Measurements from ENCODE around the gene YIPF2. TPM values are rescaled to one million over a fixed set of nuclear protein-coding genes. Genes with fewer than 3 reads are reported as not detected.
"Not testable (repeated sequence)": the region's sequence is repeated elsewhere in the genome, so short reads cannot be mapped to it uniquely, and the experiment has no call there.

The YIPF2 gene
- total RNA-seq, 6 donors from 2014 or later, result 18.9 to 56.6 (median 49.5) TPM

DNA sequence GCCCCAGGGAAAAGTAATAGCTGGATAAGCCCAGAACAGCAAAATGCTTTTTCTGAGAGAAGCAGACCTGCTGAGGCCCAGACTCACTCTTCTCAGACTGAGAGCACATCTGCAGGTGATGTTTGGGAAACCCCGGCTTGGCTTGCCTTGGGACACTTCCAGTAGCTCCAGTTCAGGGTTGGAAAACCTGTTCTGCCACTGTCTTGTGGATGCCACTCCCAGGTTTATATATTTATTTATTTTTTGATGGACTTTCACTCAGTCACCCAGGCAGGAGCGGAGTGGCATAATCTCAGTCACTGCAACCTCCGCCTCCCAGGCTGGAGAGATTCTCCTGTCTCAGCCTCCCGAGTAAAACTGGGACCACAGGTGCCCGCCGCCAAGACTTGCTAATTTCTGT is 24.4 kb upstream of the YIPF2 start:
- ATAC-seq (ENCODE audit: low FRiP score in 2 of 2), result no peak
- no peak overlapping the region for H3K27ac ChIP-seq
- peak in 1 of 2 donors; percentile 56 for DNase-seq

DNA sequence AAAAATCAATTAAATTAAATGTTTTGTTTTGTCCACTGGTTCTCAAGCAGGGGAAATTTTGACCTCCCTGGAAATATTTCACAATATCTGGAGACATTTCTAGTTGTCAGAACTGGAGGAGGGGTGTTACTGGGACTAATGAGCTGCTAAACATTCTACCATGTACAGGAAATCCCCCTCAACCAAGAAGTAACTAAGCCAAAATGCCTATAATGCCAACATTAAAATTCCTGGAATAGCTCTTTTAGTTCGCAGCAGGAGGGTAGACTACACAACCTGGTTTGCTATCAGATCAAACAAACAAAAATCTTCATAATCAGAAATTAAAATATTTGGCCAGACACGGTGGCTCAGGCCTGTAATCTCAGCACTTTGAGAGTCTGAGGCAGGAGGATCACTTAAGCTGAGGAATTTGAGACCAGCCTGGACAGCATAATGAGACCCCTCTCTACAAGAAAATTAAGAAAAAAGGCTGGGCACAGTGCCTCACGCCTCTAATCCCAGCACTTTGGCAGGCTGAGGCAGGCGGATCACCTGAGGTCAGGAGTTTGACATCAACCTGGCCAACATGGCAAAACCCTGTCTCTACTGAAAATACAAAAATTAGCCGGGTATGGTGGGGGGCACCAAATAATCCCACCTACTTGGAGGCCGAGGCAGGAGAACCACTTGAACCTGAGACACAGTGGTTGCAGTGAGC is 18.7 kb upstream of the YIPF2 start:
- H3K27ac ChIP-seq, result peak overlapping the region; percentile 29 to 68 (median 48)
- peaks cover 2 to 12% (median 8%) of the 10 kb centered on the region in 4 donors for H3K4me1 ChIP-seq
- ATAC-seq (ENCODE audit: low FRiP score in 2 of 2) (no peak), DNase-seq (no peak)
- H3K9me3 ChIP-seq, result no peaks in the 10 kb centered on the region
- no peaks in the 10 kb centered on the region for H3K36me3 ChIP-seq
- 54 to 60% methylated on average over 6 of the region's 6 CpGs for WGBS, 2 donors
- H3K27me3 ChIP-seq, result no peaks in the 10 kb centered on the region
- TF ChIP-seq POLR2AphosphoS5 (IDR thresholded peaks at IDR 0.05) (peak in 1 of 2 donors; percentile 7), POLR2A (IDR thresholded peaks at IDR 0.05) (no peak), EP300 (IDR thresholded peaks at IDR 0.05) (peak in 1 of 4 donors; percentile 7)
- no peak overlapping the region for H3K4me3 ChIP-seq

More for the DNA sequence above, 24.4 kb upstream of the YIPF2 start:
- Histone ChIP-seq H3K9me3 (no peaks in the 10 kb centered on the region), H3K4me1 (peaks cover 0 to 5% (median 0%) of the 10 kb centered on the region in 4 donors), H3K4me3 (no peak overlapping the region), H3K27me3 (no peaks in the 10 kb centered on the region), H3K36me3 (no peaks in the 10 kb centered on the region)
- TF ChIP-seq CTCF (IDR thresholded peaks at IDR 0.05) (no peak), POLR2A (IDR thresholded peaks at IDR 0.05) (no peak)
- 63 to 83% methylated on average over 4 to 6 of the region's 6 CpGs for WGBS, 2 donors

DNA sequence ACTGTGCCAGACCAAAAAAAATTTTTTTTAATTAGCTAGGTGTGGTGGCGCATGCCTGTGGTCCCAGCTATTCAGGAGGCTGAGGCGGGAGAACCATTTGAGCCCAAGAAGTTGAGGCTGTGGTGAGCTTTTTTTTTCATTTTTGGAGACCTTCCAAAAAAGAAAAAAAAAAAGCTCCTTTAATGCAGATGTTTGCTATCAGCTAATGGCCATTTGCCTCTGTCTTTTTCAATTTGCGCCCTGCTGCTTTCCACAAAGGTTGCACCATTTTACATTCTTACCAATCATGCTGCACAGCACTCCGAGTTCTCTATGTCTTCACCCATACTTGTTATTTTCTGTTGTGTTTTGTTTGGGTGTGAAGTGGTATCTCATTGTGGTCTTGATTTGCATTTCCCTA is 16.8 kb upstream of the YIPF2 start:
- ATAC-seq (ENCODE audit: low FRiP score in 2 of 2) (no peak), DNase-seq (no peak)
- no peaks in the 10 kb centered on the region for H3K27me3 ChIP-seq
- H3K4me3 ChIP-seq, result no peak overlapping the region
- no peak overlapping the region for H3K27ac ChIP-seq
- H3K9me3 ChIP-seq, result no peaks in the 10 kb centered on the region
- peaks cover 3 to 19% (median 12%) of the 10 kb centered on the region in 4 donors for H3K4me1 ChIP-seq
- 88 to 91% methylated on average over 4 of the region's 4 CpGs for WGBS, 2 donors
- no peaks in the 10 kb centered on the region for H3K36me3 ChIP-seq
- TF ChIP-seq POLR2AphosphoS5 (IDR thresholded peaks at IDR 0.05) (no peak), EP300 (IDR thresholded peaks at IDR 0.05) (no peak), POLR2A (IDR thresholded peaks at IDR 0.05) (no peak), CTCF (IDR thresholded peaks at IDR 0.05) (no peak)

DNA sequence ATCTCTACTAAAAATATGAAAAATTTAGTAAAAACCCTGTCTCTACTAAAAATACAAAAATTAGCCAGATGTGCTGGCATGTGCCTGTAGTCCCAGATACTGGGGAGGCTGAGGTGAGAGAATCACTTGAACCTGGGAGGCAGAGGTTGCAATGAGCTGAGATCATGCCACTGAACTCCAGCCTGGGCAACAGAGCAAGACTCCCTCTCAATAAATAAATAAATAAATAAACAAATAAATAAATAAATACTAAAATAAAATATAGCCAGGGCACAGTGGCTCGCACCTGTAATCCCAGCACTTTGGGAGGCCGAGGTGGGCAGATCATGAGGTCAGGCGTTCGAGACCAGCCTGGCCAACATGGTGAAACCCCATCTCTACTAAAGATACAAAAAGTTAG is 15.0 kb upstream of the YIPF2 start:
- H3K27me3 ChIP-seq; H3K9me3 ChIP-seq; H3K36me3 ChIP-seq; DNase-seq; H3K27ac ChIP-seq; H3K4me3 ChIP-seq; ATAC-seq (ENCODE audit: low FRiP score in 2 of 2): not testable (repeated sequence)
- H3K4me1 ChIP-seq, result peaks cover 3 to 28% (median 15%) of the 10 kb centered on the region in 4 donors
- 79 to 93% methylated on average over 4 of the region's 4 CpGs for WGBS, 2 donors

DNA sequence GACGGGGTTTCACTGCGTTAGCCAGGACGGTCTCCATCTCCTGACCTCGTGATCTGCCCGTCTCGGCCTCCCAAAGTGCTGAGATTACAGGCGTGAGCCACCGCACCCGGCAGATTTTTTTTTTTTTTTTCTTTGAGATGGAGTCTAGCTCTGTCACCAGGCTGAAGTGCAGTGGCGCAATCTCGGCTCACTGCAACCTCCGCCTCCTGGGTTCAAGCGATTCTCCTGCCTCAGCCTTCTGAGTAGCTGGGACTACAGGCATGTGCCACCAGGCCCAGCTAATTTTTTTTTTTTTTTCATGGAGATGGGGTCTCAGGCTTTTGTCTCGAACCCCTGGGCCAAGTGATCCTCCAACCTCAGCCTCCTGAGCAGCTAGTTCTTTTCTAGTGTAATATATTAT is 13.2 kb upstream of the YIPF2 start:
- H3K4me1 ChIP-seq, result peaks cover 0 to 25% (median 13%) of the 10 kb centered on the region in 4 donors
- peak overlapping the region in 1 of 4 donors; percentile 72 for H3K27ac ChIP-seq
- DNase-seq, result peak in 1 of 2 donors; percentile 52
- WGBS, 2 donors, result 49 to 63% methylated on average over 12 to 14 of the region's 14 CpGs
- H3K36me3 ChIP-seq; H3K4me3 ChIP-seq; H3K9me3 ChIP-seq; H3K27me3 ChIP-seq; ATAC-seq (ENCODE audit: low FRiP score in 2 of 2): not testable (repeated sequence)

DNA sequence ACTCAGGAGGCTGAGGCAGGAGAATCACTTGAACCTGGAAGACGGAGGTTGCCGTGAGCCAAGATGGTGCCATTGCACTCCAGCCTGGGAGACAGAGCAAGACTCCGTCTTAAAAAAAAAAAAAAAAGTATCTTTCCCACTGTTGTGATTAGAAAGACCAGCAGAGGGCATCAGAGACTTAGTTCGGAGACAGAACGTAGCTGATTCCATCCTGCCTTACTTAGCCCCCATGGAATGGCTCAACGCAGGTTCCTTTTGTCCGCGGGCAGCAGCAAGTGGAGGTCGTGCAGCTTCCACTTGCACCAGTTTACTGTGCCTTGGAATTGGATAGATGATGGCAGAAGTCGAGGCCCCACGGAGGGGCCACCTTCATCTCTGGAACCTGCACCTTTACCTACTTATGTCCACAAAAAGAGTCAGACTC is 8.2 kb upstream of the YIPF2 start:
- TF ChIP-seq POLR2AphosphoS5 (IDR thresholded peaks at IDR 0.05) (no peak), CTCF (IDR thresholded peaks at IDR 0.05) (peak; percentile 27 to 63 (median 58))
- Histone ChIP-seq H3K4me3 (no peak overlapping the region), H3K27me3 (no peaks in the 10 kb centered on the region), H3K27ac (no peak overlapping the region), H3K9me3 (no peaks in the 10 kb centered on the region), H3K4me1 (peaks cover 0 to 27% (median 9%) of the 10 kb centered on the region in 4 donors), H3K36me3 (peaks cover 0 to 13% (median 5%) of the 10 kb centered on the region in 4 donors)
- DNase-seq, result peak in 1 of 2 donors; percentile 44
- WGBS, 2 donors, result 5 to 6% methylated on average over 11 of the region's 11 CpGs
- peak; percentile 83 to 85 for ATAC-seq (ENCODE audit: low FRiP score in 2 of 2)

Measured in upper lobe of left lung (tissue), 6 donors.